Measurements from ENCODE around the gene BATF2.

GRCh38 chr11:64951529-64951928, 45.2 kb downstream of the BATF2 start:
- TF ChIP-seq CTCF (IDR thresholded peaks at IDR 0.05) (no peak), POLR2A (IDR thresholded peaks at IDR 0.05) (no peak)
